D721Med (cell line): ENCODE results near the gene SMAD9.

Experiments
- DNase-seq: peaks from one replicate; pipeline ENCODE4 v3.0.0; 2011; ENCODE audit warnings: low spot score; ENCODE audit not compliant: insufficient read length
- FAIRE-seq: peaks from 2 replicates; lab custom pipeline; 2011; peaks lifted over from hg19 to GRCh38; lab: Jason Lieb, UNC
- TF ChIP-seq, protein P1 (sequence below): IDR thresholded peaks from 2 replicates; pipeline ENCODE4 v1.5.1; 2012; ENCODE audit warnings: mild to moderate bottlenecking, control low read depth; ENCODE audit not compliant: insufficient read depth; ENCODE audit errors: missing control alignments

Gene SMAD9

GRCh38 chr13:36857253-36857652 lies 62.8 kb downstream of the SMAD9 start:
- FAIRE-seq (no peak), DNase-seq (no peak)
- TF ChIP-seq, protein P1, sequence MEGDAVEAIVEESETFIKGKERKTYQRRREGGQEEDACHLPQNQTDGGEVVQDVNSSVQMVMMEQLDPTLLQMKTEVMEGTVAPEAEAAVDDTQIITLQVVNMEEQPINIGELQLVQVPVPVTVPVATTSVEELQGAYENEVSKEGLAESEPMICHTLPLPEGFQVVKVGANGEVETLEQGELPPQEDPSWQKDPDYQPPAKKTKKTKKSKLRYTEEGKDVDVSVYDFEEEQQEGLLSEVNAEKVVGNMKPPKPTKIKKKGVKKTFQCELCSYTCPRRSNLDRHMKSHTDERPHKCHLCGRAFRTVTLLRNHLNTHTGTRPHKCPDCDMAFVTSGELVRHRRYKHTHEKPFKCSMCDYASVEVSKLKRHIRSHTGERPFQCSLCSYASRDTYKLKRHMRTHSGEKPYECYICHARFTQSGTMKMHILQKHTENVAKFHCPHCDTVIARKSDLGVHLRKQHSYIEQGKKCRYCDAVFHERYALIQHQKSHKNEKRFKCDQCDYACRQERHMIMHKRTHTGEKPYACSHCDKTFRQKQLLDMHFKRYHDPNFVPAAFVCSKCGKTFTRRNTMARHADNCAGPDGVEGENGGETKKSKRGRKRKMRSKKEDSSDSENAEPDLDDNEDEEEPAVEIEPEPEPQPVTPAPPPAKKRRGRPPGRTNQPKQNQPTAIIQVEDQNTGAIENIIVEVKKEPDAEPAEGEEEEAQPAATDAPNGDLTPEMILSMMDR, result no peak

DNA sequence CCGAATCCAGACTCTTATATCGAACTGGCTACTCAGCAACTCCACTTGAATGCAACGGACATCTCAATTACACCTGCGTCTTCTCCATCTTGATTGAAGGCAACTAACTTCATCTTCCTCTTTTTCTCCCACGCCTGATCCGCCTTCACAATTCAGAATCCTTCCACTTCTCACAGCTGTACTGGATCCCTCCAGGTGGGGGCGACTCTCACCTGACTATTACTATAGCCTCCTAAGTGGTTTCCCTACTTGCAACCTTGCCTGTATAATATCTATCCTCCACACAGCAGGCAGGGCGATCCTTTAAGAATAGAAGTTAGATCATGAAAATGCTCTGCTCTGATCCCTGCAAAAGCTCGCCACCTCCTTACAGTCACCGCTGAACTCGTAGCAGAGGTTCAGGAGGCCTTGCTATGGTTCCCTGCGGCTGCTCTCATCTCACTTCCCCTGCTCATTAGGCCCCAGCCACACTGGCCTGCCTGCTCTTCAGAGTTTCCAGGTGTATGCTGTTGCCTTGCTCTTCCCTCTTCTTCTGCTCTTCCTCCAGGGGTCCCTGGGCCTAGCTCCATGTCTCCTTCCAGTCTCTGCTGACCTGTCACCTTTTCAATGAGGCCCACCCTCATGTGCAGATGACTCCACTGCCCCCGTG lies 69.1 kb downstream of the SMAD9 start:
- DNase-seq (no peak), FAIRE-seq (no peak)
- TF ChIP-seq, protein P1, result peak; percentile 34

- TF ChIP-seq, protein P1, result peak; percentile 41
- FAIRE-seq (no peak), DNase-seq (no peak)
Observed at GRCh38 chr13:36848199-36848982, 71.6 kb downstream of the SMAD9 start.

GRCh38 chr13:36847606-36848005 lies 72.4 kb downstream of the SMAD9 start:
- DNase-seq (no peak), FAIRE-seq (no peak)

GRCh38 chr13:36841391-36841790 lies 78.6 kb downstream of the SMAD9 start:
- DNase-seq, result no peak
- TF ChIP-seq, protein P1, result peak; percentile 4
- no peak for FAIRE-seq

More at GRCh38 chr13:36847606-36848005, 72.4 kb downstream of the SMAD9 start:
- TF ChIP-seq, protein P1, result no peak

DNA sequence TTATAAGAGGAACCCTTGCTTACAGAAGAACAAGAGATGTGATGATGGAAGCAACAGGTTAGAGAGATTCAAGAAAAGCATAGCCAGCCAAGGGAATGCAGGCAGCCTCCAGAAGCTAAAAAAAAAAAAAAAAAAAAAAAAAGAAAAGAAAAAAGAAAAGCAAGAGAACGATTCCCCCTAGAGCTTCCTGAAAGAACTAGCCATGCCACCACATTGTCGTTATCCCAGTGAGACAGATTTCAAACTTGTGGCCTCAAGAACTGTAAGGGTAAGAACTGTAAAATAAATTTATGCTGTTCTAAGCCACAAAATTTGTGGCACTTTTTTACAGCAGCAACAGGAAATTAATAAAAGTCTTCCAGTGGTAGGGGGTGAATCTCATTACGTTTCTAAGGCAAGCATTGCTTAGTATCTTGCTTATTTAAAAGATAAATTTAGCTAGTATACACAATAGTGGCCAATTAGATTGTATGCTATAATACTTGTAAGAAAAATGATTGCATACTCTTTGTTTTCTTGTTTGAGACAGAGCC lies 79.3 kb downstream of the SMAD9 start:
- DNase-seq (no peak), FAIRE-seq (no peak)
- TF ChIP-seq, protein P1, result no peak
